ENCODE data around the gene CNIH2. TPM values are rescaled to one million over a fixed set of nuclear protein-coding genes. Genes with fewer than 3 reads are reported as not detected.

CNIH2 gene
- total and polyA plus RNA-seq, 2 donors (not counting 1 experiment from before 2014, with no cell fraction given): 0.92 to 2.0 TPM

DNA sequence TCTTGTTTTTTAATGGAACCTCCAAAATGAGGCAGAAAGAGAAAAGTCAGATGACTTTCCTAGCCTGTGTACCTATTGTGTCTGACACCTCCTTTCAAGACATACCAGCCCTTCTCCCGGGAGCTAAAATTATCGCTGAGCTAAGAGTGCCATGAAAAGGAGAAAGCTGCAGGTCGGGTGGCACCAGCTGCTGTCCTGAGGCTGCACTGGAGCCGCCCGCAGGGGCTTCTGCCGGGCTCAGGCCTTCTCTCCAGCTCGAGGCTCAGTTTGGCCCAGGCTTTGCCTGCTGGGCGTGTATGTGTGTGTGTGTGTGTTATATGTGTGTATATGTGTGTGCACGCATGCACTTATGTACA, 37.2 kb upstream of the CNIH2 start:
- 81% methylated on average over 3 of the region's 9 CpGs for WGBS (ENCODE audit: insufficient coverage)
- Histone ChIP-seq H3K4me1 (ENCODE audit: control insufficient read depth in 2 of 2, insufficient read depth in 2 of 2, low read length in 2 of 2) (peaks cover 0 to 11% of the 10 kb centered on the region in 2 donors), H3K27ac (ENCODE audit: low read length in 2 of 2) (no peak overlapping the region), H3K4me3 (ENCODE audit: control extremely low read depth in 1 of 5, extremely low read depth in 1 of 5, insufficient read depth in 1 of 5, low read depth in 2 of 5, low read length in 4 of 5) (no peak overlapping the region), H3K79me2 (ENCODE audit: control insufficient read depth, insufficient read depth, low read length) (no peaks in the 10 kb centered on the region), H3K36me3 (replicated peaks in 1 of 2; ENCODE audit: control extremely low read depth in 1 of 2, control insufficient read depth in 1 of 2, extremely low read depth in 1 of 2, insufficient read depth in 2 of 2, low read length in 1 of 2) (peaks cover 0 to 83% of the 10 kb centered on the region in 2 experiments), H3K4me2 (replicated peaks; ENCODE audit: low read depth, low read length, poor library complexity, severe bottlenecking) (no peak overlapping the region), H2AFZ (ENCODE audit: insufficient read depth, low read depth, low read length, poor library complexity, severe bottlenecking) (no peak overlapping the region), H4K20me1 (ENCODE audit: control insufficient read depth, insufficient read depth, low read length, poor library complexity, severe bottlenecking) (peaks cover 25% of the 10 kb centered on the region), H3K9me3 (ENCODE audit: control extremely low read depth in 1 of 3, control insufficient read depth in 2 of 3, insufficient read depth in 1 of 3, low read length in 2 of 3) (no peaks in the 10 kb centered on the region), H3K9ac (ENCODE audit: low read length) (no peak overlapping the region), H3K27me3 (replicated peaks in 1 of 4; ENCODE audit: control extremely low read depth in 1 of 4, control insufficient read depth in 3 of 4, insufficient read depth in 4 of 4, low read length in 3 of 4) (no peaks in the 10 kb centered on the region)
- CTCF ChIA-PET: no interaction called here
- Mint-ChIP-seq H3K27ac (peak overlapping the region; percentile 20), H3K4me1 (peaks cover 8% of the 10 kb centered on the region), H3K27me3 (no peaks in the 10 kb centered on the region), H3K4me3 (no peak overlapping the region), H3K9me3 (ENCODE audit: insufficient read depth) (no peaks in the 10 kb centered on the region)
- POLR2A ChIA-PET: interaction anchor here (0.6 to 1.2 kb wide), 2 partner anchors 13 to 1468 kb away, joined by 3 read pairs; no protein-coding TSS in a partner anchor
- intact Hi-C loops (cut with micrococcal nuclease): no loop called here
- TF ChIP-seq, protein P1, sequence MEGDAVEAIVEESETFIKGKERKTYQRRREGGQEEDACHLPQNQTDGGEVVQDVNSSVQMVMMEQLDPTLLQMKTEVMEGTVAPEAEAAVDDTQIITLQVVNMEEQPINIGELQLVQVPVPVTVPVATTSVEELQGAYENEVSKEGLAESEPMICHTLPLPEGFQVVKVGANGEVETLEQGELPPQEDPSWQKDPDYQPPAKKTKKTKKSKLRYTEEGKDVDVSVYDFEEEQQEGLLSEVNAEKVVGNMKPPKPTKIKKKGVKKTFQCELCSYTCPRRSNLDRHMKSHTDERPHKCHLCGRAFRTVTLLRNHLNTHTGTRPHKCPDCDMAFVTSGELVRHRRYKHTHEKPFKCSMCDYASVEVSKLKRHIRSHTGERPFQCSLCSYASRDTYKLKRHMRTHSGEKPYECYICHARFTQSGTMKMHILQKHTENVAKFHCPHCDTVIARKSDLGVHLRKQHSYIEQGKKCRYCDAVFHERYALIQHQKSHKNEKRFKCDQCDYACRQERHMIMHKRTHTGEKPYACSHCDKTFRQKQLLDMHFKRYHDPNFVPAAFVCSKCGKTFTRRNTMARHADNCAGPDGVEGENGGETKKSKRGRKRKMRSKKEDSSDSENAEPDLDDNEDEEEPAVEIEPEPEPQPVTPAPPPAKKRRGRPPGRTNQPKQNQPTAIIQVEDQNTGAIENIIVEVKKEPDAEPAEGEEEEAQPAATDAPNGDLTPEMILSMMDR (IDR thresholded peaks at IDR 0.05): no peak
- no peak for TF ChIP-seq EZH2 (IDR thresholded peaks at IDR 0.05; ENCODE audit: borderline replicate concordance, insufficient read depth, low read depth, low read length, poor library complexity, severe bottlenecking)
- DNase-seq (no peak), ATAC-seq (ENCODE audit: low read depth) (no peak)

DNA sequence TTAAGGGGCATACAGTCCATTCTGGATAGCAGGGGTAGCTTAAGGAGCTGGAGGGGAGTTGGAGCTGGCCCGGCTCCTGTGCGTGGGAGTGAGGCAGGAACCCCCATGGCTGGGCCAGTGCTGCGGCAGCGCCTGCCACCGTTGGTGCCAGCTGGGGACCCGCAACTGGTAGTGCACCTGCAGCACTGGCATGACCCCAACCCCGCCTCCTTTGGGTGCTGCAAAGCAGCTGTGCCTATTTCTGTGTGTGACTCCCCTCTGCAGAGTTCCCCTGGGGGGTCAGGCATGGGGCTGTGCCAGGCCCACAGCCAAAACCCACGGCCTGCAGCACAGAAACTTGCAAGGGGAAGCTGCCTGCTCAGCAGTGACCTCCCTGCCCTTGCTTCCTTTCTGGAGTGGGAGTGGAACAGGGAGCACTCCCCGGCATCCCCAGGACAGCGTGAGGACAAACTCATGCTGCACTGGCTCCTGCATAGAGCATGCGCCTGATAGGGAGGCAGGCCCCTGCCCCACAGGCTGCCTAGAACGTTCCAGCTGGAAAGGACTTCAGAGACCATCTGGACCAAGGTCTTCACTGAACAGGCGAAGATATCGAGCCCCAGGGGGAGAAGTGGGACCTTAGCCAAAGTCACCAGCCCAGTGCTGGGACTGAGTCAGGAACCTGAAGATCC, 35.7 kb upstream of the CNIH2 start:
- POLR2A ChIA-PET: interaction anchor here (0.6 kb wide), 1 partner anchor 1093 kb away, joined by 6 read pairs; no protein-coding TSS in a partner anchor
- DNase-seq (no peak), ATAC-seq (ENCODE audit: low read depth) (peak; percentile 14)
- intact Hi-C loops (cut with micrococcal nuclease): no loop called here
- H3K27me3 Mint-ChIP-seq: no peaks in the 10 kb centered on the region
- no peak overlapping the region for H3K27ac Mint-ChIP-seq
- H3K4me3 Mint-ChIP-seq: no peak overlapping the region
- 37% methylated on average over 14 of the region's 14 CpGs for WGBS (ENCODE audit: insufficient coverage)
- H3K36me3 ChIP-seq (replicated peaks in 1 of 2; ENCODE audit: control extremely low read depth in 1 of 2, control insufficient read depth in 1 of 2, extremely low read depth in 1 of 2, insufficient read depth in 2 of 2, low read length in 1 of 2): peaks cover 0 to 76% of the 10 kb centered on the region in 2 experiments
- no peak overlapping the region for H3K27ac ChIP-seq (ENCODE audit: low read length in 2 of 2)
- no peak overlapping the region for H3K4me2 ChIP-seq (replicated peaks; ENCODE audit: low read depth, low read length, poor library complexity, severe bottlenecking)
- no peak for TF ChIP-seq EZH2 (IDR thresholded peaks at IDR 0.05; ENCODE audit: borderline replicate concordance, insufficient read depth, low read depth, low read length, poor library complexity, severe bottlenecking)
- TF ChIP-seq, protein P1 (IDR thresholded peaks at IDR 0.05): no peak
- CTCF ChIA-PET: no interaction called here
- no peak overlapping the region for H3K9ac ChIP-seq (ENCODE audit: low read length)
- no peak overlapping the region for H3K4me3 ChIP-seq (ENCODE audit: control extremely low read depth in 1 of 5, extremely low read depth in 1 of 5, insufficient read depth in 1 of 5, low read depth in 2 of 5, low read length in 4 of 5)
- peaks cover 0 to 11% of the 10 kb centered on the region in 2 donors for H3K4me1 ChIP-seq (ENCODE audit: control insufficient read depth in 2 of 2, insufficient read depth in 2 of 2, low read length in 2 of 2)
- no peaks in the 10 kb centered on the region for H3K79me2 ChIP-seq (ENCODE audit: control insufficient read depth, insufficient read depth, low read length)
- H3K9me3 ChIP-seq (ENCODE audit: control extremely low read depth in 1 of 3, control insufficient read depth in 2 of 3, insufficient read depth in 1 of 3, low read length in 2 of 3): no peaks in the 10 kb centered on the region
- H3K4me1 Mint-ChIP-seq: peaks cover 8% of the 10 kb centered on the region
- no peak overlapping the region for H2AFZ ChIP-seq (ENCODE audit: insufficient read depth, low read depth, low read length, poor library complexity, severe bottlenecking)
- peaks cover 25% of the 10 kb centered on the region for H4K20me1 ChIP-seq (ENCODE audit: control insufficient read depth, insufficient read depth, low read length, poor library complexity, severe bottlenecking)
- no peaks in the 10 kb centered on the region for H3K9me3 Mint-ChIP-seq (ENCODE audit: insufficient read depth)
- H3K27me3 ChIP-seq (replicated peaks in 1 of 4; ENCODE audit: control extremely low read depth in 1 of 4, control insufficient read depth in 3 of 4, insufficient read depth in 4 of 4, low read length in 3 of 4): no peaks in the 10 kb centered on the region
